H1 (cell line): ENCODE results near the gene GALNT18. TPM values are rescaled to one million over a fixed set of nuclear protein-coding genes. Genes with fewer than 3 reads are reported as not detected.

Experiments
- ASH2L ChIP-seq: fragments of 200-600, 300-600 bp; sonication (generic); IDR thresholded peaks from one replicate; pipeline ENCODE4 v1.7.1; 2017; ENCODE audit warnings: low read length
- CHD2 ChIP-seq: IDR thresholded peaks from 2 replicates; pipeline ENCODE4 v1.6.1; 2012; ENCODE audit warnings: low read length, improper control_type of control experiment
- EZH2 ChIP-seq: fragments of 200-600 bp; sonication (generic); IDR thresholded peaks from 2 replicates; pipeline ENCODE4 v1.7.1; 2012; ENCODE audit warnings: low read depth, mild to moderate bottlenecking, moderate library complexity, low read length, inconsistent platforms; ENCODE audit not compliant: severe bottlenecking
- GABPA ChIP-seq: IDR thresholded peaks from 2 replicates; pipeline ENCODE4 v1.6.1; 2011; ENCODE audit warnings: mild to moderate bottlenecking, low read length, moderate library complexity, borderline replicate concordance; ENCODE audit not compliant: insufficient read depth
- NRF1 ChIP-seq: IDR thresholded peaks from 2 replicates; pipeline ENCODE4 v1.6.1; 2011; ENCODE audit warnings: mild to moderate bottlenecking, low read depth, low read length, improper control_type of control experiment
- RAD21 ChIP-seq, 2 experiments: IDR thresholded peaks in 1 of 2; conservative IDR thresholded peaks in 1 of 2; 2 replicates each; pipeline ENCODE4 v1.6.1; 2011; ENCODE audit warnings: low read depth in 2 of 2, low read length in 2 of 2, improper control_type of control experiment in 1 of 2, inconsistent platforms in 1 of 2, mild to moderate bottlenecking in 1 of 2, moderate library complexity in 1 of 2
- polyA plus RNA-seq, 7 experiments: library from polyadenylated mRNA; depleted of rRNA in 3 of 7; stranded (reverse) in 5 of 7; unstranded in 2 of 7; fragments of >200 nt in 5 of 7; fragments of 200-250 nt in 2 of 7; gene quantifications; 1 replicate in 5 of 7; 2 replicates in 1 of 7; 4 replicates in 1 of 7; pipeline versions ENCODE4 v1.2.1 to v1.2.3, GENCODE V29; 2011 to 2013; ENCODE audit warnings: missing spikeins in 2 of 7, mixed read lengths in 2 of 7
- total RNA-seq: library from RNA; stranded (reverse); fragmentation: NEBNext Ultra II Directional; extraction: Animal tissue kit (Norgen Biotek cat#: 25700); gene quantifications from 2 replicates; pipeline ENCODE4 v1.2.1, GENCODE V29; 2021

The GALNT18 gene
- total and polyA plus RNA-seq, 2 of the 8 experiments (the other 6 are each of a cell fraction or from before 2014, with no cell fraction given) = 6.0 to 9.4 TPM

DNA sequence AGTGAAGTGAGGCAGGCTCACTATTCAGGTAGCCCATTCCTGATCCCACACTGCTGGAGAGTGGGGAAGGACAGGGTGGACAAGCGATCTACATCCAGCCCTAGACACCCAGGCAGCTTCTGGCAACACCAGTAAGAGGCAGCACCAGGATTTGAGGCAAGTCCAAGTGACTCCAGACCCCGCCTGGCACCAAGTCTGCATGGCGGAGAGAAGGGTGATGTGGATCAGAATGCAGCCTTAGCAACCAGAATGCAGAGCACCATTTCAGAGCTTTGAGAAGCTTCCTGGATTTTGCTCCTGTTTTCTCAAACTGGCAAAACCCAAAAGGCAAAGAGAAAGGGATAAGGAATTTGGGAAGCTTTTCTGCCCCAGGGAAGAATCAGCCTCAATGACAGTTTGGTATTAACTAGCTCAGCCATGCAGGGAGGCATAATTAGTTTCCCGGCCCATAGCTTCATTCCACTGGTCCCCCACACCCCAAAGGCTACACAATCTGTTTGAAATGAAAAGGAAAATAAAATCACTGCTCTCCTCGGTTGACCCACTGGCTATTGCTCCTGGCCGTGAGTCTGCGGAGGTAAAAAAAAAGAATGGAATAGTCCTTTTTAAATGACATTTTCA is 17.3 kb downstream of the GALNT18 start (continued):
- TF ChIP-seq EZH2 (no peak), ASH2L (no peak), NRF1 (no peak), GABPA (no peak), CHD2 (no peak), RAD21 (IDR thresholded peaks at IDR 0.05 in 1 of 2, conservative IDR thresholded peaks at IDR 0.05 in 1 of 2; ENCODE audit: low read depth in 2 of 2, low read length in 2 of 2) (no peak)
- TF ChIP-seq, all 59 proteins: peak for 0
